HTERT RPE-1 (cell line): ENCODE measurements around the gene IFNAR1.
"Not testable (repeated sequence)": the region's sequence is repeated elsewhere in the genome, so short reads cannot be mapped to it uniquely, and the experiment has no call there.

Experiments used
- in situ Hi-C: fragments of 300-500 bp; cut with MboI; formaldehyde crosslinking; loops from 4 replicates; pipeline ENCODE4 v1.14.3; 2020; ENCODE audit warnings: low sequenced_read_pairs

IFNAR1 gene

DNA sequence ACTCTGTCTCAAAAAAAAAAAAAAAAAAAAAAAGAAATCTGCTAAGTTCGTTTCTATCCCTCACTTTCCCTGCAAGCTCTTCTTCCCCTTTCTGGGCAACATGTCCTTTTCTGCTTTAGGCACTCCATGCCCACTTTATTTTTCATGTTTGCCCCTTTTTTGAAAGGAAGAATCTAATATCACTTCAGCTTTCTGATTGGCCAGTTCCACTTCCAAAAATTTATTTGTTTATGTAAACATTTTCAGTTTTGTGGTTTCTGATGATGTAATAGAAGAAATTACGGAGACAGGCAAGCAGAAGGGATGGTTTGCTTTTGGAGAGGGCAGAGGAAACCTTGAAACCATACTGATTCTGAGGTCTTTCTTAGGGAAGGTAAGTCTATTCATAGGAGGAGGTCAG, 15.1 kb downstream of the IFNAR1 start:
- in situ Hi-C loops = no loop called here

- in situ Hi-C loops = no loop called here
Measured at GRCh38 chr21:33345751-33346238, 21.0 kb downstream of the IFNAR1 start.

DNA sequence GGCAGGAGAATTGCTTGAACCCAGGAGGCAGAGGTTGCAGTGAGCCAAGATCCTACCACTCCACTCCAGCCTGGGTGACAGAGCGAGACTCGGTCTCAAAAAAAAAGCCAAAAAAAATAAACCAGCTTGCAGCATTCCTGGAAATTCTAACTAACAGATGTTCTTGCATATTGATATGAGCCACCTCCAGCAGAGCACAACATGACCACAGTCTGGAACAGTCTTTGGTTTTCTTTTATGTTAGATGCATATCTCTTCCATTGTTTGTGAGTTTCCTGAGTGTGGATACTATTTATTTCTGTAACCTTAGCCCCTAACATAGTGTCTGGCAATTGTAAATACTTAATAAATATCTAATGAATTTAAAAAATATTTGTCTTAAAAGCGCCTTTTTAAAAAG, 23.9 kb downstream of the IFNAR1 start:
- in situ Hi-C loops = no loop called here

- in situ Hi-C loops = no loop called here
Measured at GRCh38 chr21:33350676-33351075, 25.9 kb downstream of the IFNAR1 start.

DNA sequence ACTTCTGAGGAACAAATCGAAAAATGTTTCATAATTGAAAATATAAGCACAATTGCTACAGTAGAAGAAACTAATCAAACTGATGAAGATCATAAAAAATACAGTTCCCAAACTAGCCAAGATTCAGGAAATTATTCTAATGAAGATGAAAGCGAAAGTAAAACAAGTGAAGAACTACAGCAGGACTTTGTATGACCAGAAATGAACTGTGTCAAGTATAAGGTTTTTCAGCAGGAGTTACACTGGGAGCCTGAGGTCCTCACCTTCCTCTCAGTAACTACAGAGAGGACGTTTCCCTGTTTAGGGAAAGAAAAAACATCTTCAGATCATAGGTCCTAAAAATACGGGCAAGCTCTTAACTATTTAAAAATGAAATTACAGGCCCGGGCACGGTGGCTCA, 30.6 kb downstream of the IFNAR1 start:
- in situ Hi-C loops = no loop called here

- in situ Hi-C loops = no loop called here
Measured at GRCh38 chr21:33355996-33356395, 31.2 kb downstream of the IFNAR1 start.

- in situ Hi-C loops = no loop called here
Measured at GRCh38 chr21:33357177-33357576, 32.4 kb downstream of the IFNAR1 start.

DNA sequence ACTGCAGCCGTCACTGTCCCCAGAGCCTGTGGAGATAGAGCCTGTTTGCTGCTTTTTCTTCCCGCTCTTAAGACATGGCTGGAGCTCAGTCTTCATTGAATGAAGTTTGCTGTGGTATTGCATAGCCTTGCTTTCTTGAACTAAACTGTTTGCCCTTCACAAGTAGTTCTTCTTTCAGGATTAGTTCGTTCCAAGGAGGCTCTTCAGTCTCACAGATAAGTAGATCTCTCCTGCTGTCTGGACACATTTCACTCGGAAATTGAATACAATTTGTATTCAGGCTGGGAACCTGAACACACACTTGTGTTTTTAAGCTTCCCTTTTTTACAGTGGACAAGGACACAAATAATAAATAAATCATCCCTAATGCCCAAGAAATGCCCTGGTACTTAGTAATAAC, 34.7 kb downstream of the IFNAR1 start:
- in situ Hi-C loops = no loop called here

DNA sequence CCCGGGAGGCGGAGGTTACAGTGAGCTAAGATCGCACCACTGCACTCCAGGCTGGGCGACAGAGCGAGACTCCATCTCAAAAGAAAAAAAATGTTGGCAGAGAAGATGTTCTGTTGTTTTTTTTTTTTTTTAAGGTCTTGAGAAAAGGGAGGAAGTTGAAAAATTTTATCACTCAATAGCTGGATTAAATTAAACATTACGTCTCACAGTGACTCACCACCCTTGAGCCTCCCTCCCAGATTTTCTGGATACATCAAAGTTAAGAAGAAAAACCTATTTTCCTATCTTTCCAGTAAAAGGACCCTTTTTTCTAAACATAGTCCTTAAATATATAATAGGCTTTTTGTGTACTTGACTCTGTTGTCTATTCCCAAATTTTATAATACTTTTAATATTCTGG, 35.5 kb downstream of the IFNAR1 start:
- in situ Hi-C loops = no loop called here

DNA sequence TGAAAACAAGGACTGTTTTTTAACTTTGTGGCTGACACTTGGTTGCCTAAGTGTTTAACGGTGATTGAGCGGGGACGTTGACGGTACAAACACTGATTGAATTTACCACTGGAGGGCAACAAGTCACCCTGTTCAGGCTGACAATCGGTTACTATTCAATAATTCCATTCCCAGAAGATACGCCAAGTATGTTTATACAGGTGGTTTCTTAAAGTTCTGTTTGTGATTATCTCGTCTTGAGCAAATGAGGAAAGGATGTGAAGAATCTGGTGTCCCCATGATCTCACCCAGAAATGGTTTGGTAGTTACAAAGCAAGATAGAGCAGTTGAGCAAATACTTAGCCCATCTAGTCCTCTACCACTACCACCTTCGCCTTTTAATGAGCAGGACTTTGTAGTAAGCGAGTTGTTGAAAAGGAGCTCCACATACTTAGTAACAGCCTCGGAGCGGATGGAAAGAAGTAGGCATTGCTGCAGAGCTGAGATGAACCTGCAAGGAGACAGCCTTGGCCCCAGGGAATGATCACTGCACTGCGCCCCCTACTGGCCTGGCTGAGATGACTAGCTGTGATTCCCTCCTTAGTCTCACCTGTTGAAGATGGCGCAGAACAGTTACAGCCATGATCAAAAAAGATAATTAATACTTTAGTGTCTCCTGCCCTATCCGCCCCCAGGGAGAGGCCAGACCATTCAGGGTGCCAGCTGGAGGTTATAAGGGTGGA, 36.3 kb downstream of the IFNAR1 start:
- in situ Hi-C loops = no loop called here

DNA sequence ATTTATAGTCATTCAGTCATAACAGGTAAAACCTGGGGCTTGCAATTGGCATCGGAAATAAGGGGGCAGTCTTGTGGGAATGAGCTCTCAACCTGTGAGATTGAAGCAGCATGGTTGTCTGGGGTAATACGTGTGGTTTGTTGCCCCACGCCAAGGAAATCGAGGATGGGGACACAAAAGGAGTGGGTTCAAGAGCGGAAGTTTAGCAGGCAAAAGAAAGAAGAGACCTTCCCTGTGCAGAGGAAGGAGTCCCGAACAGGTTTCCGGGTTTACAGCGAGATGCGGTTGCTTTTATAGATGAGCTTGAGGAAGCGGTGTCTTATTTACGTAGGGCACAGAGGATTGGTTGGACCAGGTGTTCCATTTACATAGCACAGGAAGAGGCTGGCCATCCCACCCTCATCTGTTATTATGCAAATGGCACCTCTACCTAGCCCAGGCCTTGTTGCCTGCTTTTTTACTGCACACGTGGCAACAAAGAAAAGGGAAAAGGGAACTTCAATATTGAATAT, 37.3 kb downstream of the IFNAR1 start:
- in situ Hi-C loops = no loop called here

DNA sequence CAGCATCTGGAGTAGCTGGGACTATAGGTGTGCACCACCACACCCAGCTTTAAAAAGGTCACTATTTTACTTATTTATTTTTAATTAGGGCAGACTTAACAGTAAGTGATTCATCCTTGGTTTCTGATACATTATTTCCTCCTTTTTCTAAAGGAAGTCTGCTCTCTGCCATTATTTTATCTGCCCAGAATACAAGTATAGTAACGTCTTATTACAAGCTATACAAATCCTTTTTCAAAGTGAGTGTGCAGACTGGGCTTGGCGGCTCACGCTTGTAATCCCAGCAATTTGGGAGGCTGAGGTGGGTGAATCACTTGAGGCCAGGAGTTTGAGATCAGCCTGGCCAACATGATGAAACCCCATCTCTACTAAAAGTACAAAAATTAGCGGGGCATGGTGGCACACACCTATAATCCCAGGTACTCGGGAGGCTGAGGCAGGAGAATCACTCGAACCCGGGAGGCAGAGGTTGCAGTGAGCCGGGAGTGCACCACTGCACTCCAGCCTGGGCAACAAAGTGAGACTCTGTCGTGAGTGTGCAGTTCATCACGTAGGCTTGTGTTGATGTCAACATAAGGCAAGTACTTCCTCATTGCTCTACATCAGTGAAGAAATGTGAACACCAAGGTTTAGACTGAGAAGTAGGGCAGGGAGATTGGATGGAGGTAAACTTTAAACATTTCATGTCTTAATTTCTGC, 39.3 kb downstream of the IFNAR1 start:
- in situ Hi-C loops = not testable (repeated sequence)

- in situ Hi-C loops = no loop called here
Measured at GRCh38 chr21:33364830-33365229, 40.1 kb downstream of the IFNAR1 start.

DNA sequence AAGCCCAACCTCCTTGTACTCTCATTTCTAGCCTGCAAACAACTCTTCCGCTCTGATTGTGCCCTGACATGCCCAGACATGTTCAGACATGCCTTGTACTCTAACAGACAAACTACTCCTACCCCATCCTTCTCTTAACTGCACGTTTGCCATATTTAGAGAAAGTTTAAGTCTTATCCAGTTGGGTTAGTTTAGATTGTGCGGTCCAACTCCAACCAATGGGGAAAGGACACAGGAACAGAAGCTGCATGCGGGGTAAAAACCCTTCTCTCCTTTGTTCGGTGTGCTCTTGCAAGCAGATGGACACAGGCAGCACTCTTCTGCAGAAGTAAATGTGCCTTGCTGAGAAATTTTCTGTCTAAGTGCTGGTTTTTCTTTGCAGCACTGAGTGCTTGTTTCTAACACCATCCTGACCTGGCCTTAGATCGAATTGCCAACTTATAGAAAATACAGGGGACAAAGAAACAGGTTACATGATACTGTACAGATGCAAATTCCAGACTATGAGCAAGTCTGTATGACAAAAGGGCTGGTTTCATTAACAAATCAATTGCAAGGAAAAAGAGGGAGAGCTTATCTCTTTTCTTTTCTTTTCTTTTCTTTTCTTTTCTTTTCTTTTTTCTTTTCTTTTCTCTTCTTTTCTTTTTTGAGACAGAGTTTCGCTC, 42.7 kb downstream of the IFNAR1 start:
- in situ Hi-C loops = no loop called here

DNA sequence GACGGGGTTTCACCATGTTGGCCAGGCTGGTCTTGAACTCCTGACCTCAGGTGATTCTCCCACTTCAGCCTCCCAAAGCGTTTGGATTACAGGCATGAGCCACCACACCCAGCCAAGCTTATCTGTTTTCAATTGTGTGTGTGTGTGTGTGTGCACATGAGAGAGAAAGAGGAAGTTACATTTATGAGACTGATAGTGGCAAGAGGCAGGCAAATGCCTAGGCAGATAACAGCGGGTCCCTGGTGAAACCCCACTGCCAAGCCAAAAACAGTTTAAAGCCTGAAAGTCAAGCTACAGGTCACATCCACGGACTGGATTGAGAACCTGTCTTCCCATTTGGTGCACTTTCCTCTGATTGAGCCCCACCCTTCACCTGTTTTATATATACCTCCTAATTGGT, 43.4 kb downstream of the IFNAR1 start:
- in situ Hi-C loops = no loop called here

DNA sequence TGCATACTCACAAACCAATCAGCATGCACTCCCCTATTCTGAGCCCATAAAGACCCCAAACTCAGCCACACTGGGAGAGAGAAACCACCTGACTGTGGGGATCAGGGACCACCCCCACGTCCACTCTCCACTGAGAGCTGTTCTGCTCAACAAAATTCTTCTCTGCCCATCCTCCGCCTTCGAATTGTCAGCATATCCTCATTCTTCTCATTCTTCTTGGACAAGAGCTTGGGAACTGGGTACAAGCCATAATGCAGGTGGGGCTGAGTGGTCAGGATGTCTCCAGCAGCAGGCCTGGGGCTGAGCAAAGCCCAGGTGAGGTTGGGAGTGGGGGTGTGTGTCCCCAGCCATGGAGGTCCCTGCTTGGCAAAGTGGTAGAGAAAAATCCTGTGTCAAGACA, 43.8 kb downstream of the IFNAR1 start:
- in situ Hi-C loops = no loop called here

- in situ Hi-C loops = no loop called here
Measured at GRCh38 chr21:33369586-33369985, 44.8 kb downstream of the IFNAR1 start.

GRCh38 chr21:33370305-33370704, 45.5 kb downstream of the IFNAR1 start:
- in situ Hi-C loops = no loop called here

DNA sequence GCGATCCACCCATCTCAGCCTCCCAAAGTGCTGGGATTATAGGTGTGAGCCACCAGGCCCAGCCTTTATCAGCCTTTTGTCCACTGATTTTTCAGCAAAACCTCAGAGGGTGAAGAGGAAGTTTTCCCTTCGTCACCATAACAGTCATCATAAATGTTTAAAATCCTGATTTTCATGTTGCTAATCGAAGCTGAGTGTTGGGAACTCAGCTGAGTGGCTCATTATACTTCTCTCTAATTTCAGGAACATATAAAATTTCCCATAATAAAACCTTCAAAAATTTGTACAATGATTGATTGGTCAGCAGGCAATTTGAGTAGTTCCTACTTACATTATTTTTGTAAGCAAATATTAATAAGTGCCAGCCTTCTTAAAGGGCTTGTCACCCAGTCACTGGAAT, 46.6 kb downstream of the IFNAR1 start:
- in situ Hi-C loops = no loop called here

GRCh38 chr21:33372582-33372981, 47.8 kb downstream of the IFNAR1 start:
- in situ Hi-C loops = no loop called here

DNA sequence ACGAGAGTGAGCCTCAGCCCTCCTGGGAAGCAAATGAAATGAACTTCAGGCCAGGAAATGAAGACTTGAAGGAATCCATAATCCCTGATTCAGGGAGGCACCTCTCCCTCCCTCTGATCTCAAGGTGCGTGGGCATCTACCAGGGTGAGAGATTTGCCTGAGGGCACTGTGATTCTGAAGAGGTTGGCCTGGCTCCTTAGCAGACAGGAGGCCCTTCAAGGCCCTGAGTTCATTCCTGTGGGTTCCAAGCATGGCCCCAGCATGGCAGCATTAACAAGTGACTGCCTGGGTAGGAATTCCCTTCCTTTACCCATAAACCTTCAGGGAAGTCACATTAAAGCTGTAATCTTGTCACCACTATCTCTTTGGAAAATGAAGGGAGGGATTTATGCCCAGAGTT, 48.7 kb downstream of the IFNAR1 start:
- in situ Hi-C loops = no loop called here

- in situ Hi-C loops = no loop called here
Measured at GRCh38 chr21:33374080-33374449, 49.3 kb downstream of the IFNAR1 start.
